Left ventricle myocardium inferior (tissue), 1 donor: ENCODE measurements around the gene CPM. TPM values are rescaled to one million over a fixed set of nuclear protein-coding genes. Genes with fewer than 3 reads are reported as not detected.

Experiments used
- DNase-seq: peaks from one replicate; pipeline ENCODE4 v3.0.0-alpha.2; 2020
- H3K27ac ChIP-seq: fragments of 200-600 bp; replicated peaks from 2 replicates; pipeline ENCODE4 v1.8.0; 2021
- H3K27me3 ChIP-seq: fragments of 200-600 bp; 2 replicates; pipeline ENCODE4 v1.8.0; 2021; ENCODE audit warnings: low read depth
- H3K36me3 ChIP-seq: fragments of 200-600 bp; 2 replicates; pipeline ENCODE4 v1.8.0; 2021
- H3K4me1 ChIP-seq: fragments of 200-600 bp; 2 replicates; pipeline ENCODE4 v1.8.0; 2021
- H3K4me3 ChIP-seq: fragments of 200-600 bp; 2 replicates; pipeline ENCODE4 v1.8.0; 2021; ENCODE audit warnings: mild to moderate bottlenecking, moderate library complexity
- H3K9me3 ChIP-seq: fragments of 200-600 bp; replicated peaks from 2 replicates; pipeline ENCODE4 v1.8.0; 2021
- CTCF ChIP-seq: fragments of 200-600 bp; IDR thresholded peaks from 2 replicates; pipeline ENCODE4 v1.8.0; 2021; ENCODE audit warnings: antibody characterized with exemption, mild to moderate bottlenecking, borderline replicate concordance
- intact Hi-C: fragments of 100-400 bp; cut with micrococcal nuclease; formaldehyde crosslinking; loops from one replicate; pipeline ENCODE4 v1.11.0; 2022
- total RNA-seq: library from RNA; stranded (reverse); fragmentation: NEBNext Ultra II Directional; extraction: Animal tissue kit (Norgen Biotek cat#: 25700); gene quantifications from one replicate; pipeline ENCODE4 v1.2.1, GENCODE V29; 2021
- donor health status: DM: no; HTN: yes; CAD: no; lungs with severe emphysema.

Gene CPM
- total RNA-seq, 1 donor from 2014 or later = 6.3 TPM

GRCh38 chr12:68837215-68837614 lies 95.8 kb downstream of the CPM start:
- no peak overlapping the region for H3K4me3 ChIP-seq
- DNase-seq = no peak
- H3K4me1 ChIP-seq = peaks cover 22% of the 10 kb centered on the region
- H3K9me3 ChIP-seq = no peaks in the 10 kb centered on the region
- intact Hi-C loops = no loop called here
- TF ChIP-seq CTCF = no peak
- H3K36me3 ChIP-seq = peaks cover 91% of the 10 kb centered on the region
- no peaks in the 10 kb centered on the region for H3K27me3 ChIP-seq
- no peak overlapping the region for H3K27ac ChIP-seq

- Histone ChIP-seq H3K36me3 (peaks cover 90% of the 10 kb centered on the region), H3K4me3 (no peak overlapping the region), H3K27ac (peak overlapping the region; percentile 17), H3K27me3 (no peaks in the 10 kb centered on the region), H3K9me3 (no peaks in the 10 kb centered on the region), H3K4me1 (peaks cover 22% of the 10 kb centered on the region)
- intact Hi-C loops = no loop called here
- no peak for DNase-seq
- TF ChIP-seq CTCF = no peak
These were observed 97.5 kb downstream of the CPM start for GRCh38 chr12:68835333-68835908.

- intact Hi-C loops = no loop called here
These were observed 99.5 kb downstream of the CPM start for GRCh38 chr12:68833508-68833907.

GRCh38 chr12:68832504-68832867 lies 100.5 kb downstream of the CPM start:
- intact Hi-C loops = no loop called here
- Histone ChIP-seq H3K27me3 (no peaks in the 10 kb centered on the region), H3K36me3 (peaks cover 89% of the 10 kb centered on the region), H3K4me1 (peaks cover 12% of the 10 kb centered on the region), H3K27ac (no peak overlapping the region), H3K9me3 (no peaks in the 10 kb centered on the region), H3K4me3 (no peak overlapping the region)
- TF ChIP-seq CTCF = no peak
- no peak for DNase-seq

More at GRCh38 chr12:68833508-68833907, 99.5 kb downstream of the CPM start:
- no peak for DNase-seq
- H3K27me3 ChIP-seq = no peaks in the 10 kb centered on the region
- H3K4me3 ChIP-seq = no peak overlapping the region
- H3K36me3 ChIP-seq = peaks cover 89% of the 10 kb centered on the region
- peaks cover 12% of the 10 kb centered on the region for H3K4me1 ChIP-seq
- H3K9me3 ChIP-seq = no peaks in the 10 kb centered on the region
- TF ChIP-seq CTCF = no peak
- H3K27ac ChIP-seq = no peak overlapping the region

GRCh38 chr12:68831751-68832503 lies 101.0 kb downstream of the CPM start:
- Histone ChIP-seq H3K4me1 (peaks cover 12% of the 10 kb centered on the region), H3K9me3 (no peaks in the 10 kb centered on the region), H3K27ac (no peak overlapping the region), H3K4me3 (no peak overlapping the region), H3K36me3 (peaks cover 89% of the 10 kb centered on the region), H3K27me3 (no peaks in the 10 kb centered on the region)
- intact Hi-C loops = no loop called here
- DNase-seq = no peak
- TF ChIP-seq CTCF = no peak
